Stimulated activated CD8-positive, alpha-beta memory T cell treated with anti-CD3 and anti-CD28 coated beads, Interleukin-4, amount 100 ng/mL, for 1 hour (primary cell): ENCODE measurements around the gene CCNT2.
A peak's percentile ranks its signal among the peaks of the same experiment; 100 is the strongest.
"Not testable (repeated sequence)": the region's sequence is repeated elsewhere in the genome, so short reads cannot be mapped to it uniquely, and the experiment has no call there.

Experiments
- DNase-seq, 2 donors: peaks; one replicate each; pipeline ENCODE4 v3.0.0-alpha.2; 2020; ENCODE audit warnings: low read depth in 2 of 2, low spot score in 1 of 2

The CCNT2 gene

DNA sequence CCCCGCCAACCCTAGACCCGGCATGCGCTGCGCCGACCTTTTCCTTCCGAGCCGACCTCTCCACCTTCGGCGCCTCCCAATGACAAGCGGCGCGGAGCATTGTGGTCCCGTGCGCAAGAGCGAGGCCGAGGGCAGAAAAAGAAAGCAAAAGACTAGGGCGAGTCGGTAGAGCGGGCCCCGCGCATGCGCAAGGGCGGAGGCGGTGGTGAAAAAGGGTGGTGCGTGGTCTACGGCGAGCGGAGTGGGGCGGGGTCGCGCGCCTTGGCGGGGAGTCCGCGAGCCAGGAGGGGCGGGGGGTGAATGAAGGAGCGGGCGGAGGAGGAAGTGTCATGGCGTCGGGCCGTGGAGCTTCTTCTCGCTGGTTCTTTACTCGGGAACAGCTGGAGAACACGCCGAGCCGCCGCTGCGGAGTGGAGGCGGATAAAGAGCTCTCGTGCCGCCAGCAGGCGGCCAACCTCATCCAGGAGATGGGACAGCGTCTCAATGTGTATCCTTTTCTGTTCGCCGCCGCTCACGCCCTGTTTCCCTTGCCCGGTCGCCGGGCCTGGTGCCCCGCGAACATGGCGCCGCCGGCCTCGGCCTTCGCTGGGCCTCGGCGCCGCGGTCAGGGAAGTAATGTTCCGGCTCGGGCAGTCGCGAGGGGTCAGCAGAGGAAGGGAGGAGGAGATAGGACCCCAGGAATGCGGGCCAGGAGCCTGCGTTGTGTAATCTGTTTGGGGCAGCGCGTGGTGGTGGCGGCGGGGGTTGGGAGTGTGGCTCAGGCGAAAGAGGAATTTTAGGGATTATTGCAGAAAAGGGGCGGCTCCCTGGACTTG, at the start of gene CCNT2:
CCNT2 (plus strand) TSS at position 297 of the 815 bp plus-strand sequence; CDS start at position 330, 33 bp downstream.
- DNase-seq, result peak; percentile 97 to 100

DNA sequence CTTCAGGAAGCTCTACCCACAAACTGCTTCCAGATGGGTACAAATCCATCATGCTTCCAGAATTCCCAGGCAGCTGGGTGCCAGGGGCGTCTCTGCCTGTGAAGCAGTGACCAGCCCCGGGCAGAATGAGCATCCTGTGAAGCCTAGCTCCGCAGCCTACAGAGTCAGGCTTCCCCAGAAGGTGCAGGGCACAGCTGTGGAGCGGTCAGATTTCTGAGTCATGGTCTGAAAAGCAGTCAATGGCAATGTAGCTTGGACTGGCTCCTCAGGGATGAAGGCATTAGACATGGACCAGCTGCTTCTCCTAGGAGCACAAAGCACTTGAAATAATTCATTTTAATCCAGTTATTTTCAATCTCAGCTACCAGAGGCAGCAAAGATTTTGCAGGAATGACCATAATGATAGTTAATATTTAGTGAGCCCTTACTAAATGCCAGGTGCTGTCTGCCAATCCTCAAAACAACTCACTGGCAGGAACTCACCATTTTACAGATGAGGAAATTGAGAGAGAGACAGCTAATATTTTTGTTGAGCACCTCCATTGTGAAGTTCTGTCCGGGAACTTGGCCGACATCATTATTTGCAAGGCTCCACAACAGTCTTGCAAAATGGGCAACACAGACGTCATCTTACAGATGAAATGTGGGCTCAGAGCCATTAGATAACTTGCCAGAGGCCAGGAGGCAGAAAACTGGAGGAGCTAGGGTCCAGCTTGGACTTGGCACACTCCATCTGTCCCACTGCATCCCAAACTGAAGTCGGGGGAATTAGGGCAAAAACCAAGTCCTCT, 48.5 kb upstream of the CCNT2 start:
- no peak for DNase-seq

DNA sequence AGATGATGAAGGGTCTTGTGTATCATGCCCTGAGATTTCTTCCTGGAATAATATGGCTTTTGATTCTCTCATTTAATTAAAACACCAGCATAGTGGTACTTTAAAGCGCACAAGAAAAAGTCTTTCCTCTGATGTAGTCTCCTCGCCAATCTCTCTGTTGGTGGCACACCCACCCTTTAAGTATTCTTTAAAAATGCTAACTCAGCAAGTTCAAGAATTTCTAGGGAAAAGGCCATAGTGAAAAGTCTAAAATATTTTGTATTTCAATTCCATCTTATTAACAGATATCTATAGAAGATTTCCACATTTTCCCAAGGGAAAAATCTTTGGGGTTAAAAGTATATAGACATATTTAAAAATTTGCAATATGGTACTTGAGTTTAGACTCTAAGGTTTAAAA, 45.5 kb upstream of the CCNT2 start:
- no peak for DNase-seq

DNA sequence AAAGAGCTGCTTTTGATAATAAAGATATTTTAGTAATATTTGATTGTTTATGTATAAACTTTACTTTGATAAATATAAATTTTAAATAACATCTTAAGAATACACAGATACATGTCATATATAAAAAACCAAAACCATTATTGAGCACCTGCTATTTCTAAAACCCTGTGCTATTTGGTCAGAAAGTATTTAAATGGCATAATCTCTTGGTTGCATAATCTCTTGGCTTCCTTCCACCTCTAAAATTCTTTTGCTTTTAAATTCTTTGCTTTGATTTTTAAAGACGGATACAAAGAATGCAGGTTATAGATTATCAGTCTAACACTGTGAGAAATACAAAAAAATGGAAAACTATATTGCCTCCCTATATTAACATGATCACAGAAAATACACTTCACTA, 43.3 kb upstream of the CCNT2 start:
- no peak for DNase-seq

DNA sequence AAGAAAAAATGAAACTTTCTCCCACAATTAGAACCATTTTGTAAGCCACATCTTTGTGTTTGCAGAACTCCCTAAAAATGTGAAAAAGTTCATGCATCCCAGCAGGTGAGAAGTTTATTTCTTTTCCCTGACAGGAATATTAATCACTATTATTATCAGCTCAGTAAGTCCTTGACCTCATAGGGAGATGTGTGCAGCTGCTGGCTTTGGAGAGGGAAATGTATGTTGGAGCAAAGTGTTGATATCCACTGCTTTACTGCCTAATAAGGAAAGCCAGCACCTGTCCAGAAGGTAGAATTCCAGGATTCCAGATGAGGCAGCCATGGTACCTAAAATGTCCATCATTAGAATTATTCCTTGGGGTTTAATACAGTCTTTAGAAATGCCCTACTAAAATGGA, 35.8 kb upstream of the CCNT2 start:
- DNase-seq, result no peak

DNA sequence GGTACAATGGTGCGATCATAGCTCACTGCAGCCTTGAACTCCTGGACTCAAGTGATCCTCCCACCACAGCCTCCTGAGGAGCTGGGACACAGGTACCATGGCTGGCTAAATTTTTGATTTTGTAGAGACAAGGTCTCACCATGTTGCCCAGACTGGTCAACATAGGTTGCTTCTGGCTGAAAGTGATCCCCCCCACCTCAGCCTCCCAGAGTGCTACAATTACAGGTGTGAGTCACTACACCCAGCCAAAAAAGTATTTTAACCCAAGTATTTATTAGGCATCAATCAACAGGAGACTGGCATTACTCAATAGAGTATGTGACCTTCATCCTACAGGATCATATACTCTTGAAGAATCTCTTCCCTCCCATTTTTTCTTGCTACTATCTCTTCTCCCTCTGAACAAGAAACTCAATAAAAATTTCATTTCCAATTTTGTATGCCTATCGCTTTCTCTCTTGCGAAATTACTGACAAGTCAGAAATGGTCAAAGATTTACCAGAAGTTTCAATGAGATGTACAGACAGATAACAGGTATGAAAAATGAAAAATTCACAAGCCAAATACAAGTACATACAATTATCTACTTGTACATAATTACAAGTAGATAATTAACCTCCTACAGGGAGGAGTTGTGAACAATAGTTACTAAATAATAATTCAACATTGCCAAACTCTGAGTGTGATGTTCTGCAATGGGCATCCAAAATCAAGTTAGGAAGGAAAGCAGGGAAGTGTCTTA, 34.9 kb upstream of the CCNT2 start:
- DNase-seq, result no peak

DNA sequence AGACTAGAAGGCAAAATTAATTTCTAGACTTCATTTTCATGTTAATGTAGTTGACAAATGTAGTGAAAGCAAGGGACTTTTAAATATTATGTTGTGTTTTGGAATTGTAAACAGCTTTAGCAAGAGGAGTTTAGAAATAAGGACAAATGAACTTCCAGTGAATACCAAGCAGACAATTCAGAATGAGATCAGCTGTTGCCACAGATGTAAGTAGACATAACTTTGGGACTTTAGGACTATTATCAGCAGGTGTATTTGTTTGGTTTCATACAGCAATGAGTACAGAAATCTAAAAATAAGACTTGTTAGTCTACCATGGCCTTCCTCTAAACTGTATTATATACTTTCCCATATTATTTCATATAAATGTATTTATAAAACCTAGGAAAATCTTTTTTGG, 34.2 kb upstream of the CCNT2 start:
- no peak for DNase-seq

DNA sequence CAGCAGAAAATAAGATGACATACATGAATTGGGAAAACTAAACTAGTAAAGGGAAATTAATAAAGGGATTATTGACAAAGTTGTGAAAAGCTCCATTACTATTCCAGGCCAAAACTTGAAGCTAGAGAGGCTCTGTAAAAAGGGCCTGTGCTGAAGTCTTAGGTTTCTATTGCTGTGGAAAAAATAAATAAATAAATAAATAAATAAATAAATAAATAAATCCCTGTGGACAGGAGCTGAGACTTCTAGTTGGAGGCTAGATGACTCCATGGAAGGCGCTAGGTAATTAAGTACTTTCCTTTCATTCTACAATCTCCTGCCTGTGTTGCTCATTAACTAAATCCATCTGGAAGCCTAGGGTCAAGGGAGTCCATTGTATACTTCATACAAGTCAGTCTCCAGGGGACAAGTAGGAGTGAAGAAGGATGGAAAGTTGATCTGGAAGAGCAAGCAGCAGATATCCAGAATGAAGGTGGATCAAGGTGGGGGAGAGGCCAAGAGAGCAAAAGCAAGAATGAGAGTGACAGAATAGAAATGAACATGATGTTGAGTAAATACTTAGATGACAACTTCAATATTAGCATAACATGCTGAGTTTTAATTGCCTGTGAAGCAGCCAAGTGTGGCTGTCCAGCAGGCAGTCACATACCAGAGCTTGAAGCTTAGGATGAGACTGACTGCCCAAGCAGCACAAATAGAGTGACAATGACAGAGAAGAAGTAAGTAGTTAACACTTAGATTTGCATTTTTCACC, 26.2 kb upstream of the CCNT2 start:
- DNase-seq, result no peak

DNA sequence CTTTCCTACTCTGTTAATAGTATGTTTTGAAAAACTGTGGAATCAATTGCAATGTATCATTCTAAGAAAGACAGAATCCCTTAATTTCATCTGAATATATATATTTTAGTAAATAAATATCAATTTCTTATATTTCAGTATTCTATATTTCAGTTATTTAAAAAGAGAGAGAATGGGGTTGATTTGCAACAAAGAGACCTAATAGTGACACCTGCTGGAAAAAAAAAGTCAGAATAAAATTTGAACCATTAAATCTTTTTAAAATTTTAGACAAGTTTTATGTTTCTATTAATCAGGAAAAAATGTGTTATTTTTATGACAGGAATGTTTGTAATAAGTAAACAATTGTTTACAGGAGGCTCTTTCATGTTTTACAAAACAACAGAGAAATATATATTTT, 20.7 kb upstream of the CCNT2 start:
- no peak for DNase-seq

DNA sequence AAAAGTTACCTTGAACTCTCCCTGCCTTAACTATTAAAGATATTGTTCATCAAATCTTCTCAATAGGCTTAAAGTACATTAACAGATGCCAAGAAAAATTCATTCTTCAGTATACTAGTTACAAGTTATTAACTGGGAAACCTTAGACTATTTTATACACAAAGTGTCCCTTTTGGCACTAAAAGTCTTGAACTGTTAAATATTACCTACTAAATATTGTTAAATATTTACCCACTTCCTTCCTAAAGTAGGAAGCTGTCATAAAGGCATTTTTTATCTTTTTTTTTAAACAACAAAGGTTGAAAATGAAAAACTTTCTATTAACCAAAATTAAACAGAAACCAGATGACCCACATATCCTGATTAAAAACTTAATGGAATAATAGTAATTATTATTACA, 19.4 kb upstream of the CCNT2 start:
- DNase-seq, result no peak

DNA sequence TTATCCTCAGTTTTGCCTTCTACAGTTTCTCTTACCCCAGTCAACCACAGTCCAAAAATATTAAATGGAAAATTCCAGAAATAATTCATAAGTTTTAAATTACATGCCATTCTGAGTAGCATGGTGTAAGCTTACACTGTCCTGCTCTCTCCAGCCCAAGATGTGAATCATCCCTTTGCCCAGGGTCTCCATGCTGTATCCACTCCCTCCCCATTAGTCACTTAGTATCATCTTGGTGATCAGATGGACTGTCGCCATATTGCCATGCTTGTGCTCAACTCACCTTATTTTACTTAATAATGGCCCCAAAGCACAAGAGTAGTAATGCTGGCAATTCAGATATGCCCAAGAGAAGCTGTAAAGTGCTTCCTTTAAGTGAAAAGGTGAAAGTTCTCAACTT, 18.5 kb upstream of the CCNT2 start:
- DNase-seq, result no peak

DNA sequence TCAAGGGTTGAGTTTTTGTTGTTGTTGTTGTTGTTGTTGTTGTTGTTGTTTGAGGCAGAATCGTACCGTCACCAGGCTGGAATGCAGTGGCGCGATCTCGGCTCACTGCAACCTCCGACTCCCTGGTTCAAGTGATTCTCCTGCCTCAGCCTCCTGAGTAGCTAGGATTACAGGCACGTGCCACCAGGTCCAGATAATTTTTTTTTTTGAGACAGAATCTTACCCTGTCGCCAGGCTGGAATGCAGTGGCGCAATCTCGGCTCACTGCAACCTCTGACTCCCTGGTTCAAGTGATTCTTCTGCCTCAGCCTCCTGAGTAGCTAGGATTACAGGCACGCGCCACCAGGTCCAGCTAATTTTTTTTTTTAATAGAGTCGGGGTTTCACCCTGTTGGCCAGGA, 14.9 kb upstream of the CCNT2 start:
- not testable (repeated sequence) for DNase-seq

DNA sequence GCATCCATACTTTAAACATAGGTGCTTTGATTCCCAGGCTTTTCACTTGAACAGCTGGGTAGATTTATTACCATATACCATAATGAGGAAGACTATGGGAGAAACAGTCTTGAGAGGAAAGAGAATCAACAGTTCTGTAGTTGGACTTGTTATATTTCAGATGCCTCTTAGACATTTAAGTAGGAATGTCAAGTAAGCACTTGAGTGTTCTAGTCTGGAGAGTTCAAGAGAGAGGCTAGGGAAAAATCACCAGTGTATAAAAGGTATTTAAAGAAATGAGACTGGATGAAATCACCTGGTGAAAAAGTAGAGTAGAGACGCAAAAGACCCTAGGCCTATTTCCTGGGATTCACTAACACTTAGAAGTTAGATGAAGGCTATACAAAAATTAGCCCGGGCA, 13.5 kb upstream of the CCNT2 start:
- no peak for DNase-seq

DNA sequence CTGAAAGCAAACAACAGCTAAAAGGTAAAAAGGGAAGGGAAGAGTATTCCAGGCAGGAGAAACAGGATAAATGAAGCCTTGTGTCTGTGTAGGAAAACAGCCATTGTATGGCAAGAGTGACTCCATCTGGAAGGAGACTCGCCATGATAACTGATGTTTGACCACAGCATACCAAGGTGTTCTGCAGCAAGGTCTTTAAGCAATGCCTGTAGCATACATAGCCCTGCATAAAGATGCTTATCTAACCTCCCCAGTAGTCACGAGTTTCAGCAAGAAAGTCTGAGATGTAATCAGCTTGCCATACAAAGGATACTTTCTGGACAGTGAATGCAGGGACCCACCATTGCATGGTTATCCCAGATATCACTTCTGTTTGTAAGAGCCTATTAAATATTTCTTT, 11.9 kb upstream of the CCNT2 start:
- no peak for DNase-seq

DNA sequence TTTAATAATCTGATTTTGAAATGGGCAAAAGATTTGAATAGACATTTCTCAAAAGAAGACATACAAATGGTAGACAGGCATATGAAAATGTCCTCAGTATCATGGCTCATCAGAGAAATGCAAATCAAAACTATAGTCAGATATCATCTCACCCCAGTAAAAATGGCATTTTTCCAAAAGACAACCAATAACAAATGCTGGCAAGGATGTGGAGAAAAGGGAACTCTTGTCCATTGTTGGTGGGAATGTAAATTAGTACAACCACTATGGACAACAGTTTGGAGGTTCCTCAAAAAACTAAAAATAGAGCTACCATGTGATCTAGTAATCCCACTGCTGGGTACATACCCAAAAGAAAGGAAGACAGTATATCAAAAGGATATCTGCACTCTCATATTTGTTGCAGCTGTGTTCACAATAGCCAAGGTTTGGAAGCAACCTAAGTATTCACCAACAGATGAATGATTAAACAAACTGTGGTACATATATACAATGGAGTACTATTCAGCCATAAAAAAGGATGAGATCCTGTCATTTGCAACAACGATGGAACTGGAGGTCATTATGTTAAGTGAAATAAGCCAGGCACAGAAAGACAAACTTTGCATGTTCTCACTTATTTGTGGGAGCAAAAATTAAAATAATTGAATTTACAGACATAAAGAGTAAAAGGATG, 11.0 kb upstream of the CCNT2 start:
- DNase-seq, result not testable (repeated sequence)

DNA sequence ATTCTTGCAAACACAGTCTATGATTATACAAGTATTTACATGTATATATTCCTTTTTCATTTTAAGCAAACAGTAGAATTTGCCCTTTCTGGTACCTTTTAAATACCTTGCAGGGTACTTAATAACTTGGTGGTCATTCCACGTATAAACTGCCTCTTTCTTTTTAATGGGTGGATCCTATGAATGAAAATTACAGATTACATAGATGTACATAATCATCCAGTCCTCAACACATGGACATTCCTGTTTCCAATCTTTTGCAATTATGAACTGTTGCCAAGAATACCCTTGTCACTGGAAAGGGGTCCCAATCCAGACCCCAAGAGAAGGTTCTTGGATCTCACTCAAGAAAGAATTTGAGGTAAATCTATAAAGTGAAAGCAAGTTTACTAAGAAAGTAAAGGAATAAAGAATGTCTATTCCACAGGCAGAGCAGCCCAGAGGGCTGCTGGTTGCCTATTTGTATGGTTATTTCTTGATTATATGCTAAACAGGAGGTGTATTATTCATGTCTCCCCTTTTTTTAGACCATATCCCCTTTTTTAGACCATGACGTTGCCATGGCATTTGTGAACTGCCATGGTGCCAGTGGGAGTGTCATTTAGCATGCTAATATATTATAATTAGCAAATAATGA, 7.7 kb upstream of the CCNT2 start:
- no peak for DNase-seq

DNA sequence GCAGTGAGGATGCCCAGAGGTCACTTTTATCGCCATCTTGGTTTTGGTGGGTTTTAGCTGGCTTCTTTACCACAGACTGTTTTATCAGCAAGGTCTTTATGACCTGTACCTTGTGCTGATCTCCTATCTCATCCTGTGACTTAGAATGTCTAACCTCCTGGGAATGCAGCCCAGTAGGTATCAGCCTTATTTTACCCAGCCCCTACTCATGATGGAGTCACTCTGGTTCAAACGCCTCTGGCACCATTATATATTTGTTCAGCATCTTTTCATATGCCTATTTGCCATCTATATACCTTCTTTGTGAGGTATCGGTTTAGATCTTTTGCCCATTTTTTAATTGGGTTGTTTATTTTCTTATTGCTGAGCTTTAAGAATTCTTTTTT, 7.2 kb upstream of the CCNT2 start:
- DNase-seq, result no peak

DNA sequence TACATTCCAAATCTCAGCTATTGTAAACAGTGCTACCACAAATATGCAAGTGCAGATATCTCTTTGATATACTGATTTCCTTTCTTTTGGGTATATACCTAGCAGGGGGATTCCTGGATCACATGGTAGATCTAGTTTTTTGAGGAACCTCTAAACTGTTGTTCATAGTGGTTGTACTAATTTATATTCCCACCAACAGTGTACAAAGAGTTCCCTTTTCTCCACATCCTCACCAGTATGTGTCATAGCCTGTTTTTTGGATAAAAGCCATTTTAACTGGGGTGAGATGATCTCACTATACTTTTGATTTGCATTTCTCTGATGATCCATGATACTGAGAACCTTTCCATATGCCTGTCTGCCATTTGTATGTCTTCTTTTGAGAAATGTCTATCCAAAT, 6.3 kb upstream of the CCNT2 start:
- no peak for DNase-seq

DNA sequence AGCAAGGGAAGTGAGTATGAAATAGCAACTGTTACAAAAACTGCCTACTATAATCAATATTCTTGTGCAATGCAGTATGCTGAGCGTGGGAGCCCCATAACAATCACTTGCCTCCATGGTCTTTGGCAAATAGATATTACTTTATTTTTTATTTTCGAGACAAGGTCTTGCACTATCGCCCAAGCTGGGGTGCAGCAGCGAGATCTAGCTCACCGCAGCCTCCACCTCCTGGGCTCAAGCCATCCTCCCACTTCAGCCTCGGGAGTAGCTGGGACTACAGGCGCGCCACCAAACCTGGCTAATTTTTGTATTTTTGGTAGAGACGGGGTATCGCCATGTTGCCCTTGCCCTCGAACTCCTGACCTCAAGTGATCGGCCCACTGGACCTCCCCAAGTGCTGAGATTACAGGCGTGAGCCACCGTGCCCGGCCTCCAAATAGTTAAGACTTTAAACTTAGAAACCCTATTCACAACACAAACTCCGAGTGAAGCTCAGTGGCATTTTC, 1.2 kb upstream of the CCNT2 start:
- no peak for DNase-seq
